ENCODE measurements around the gene PGLYRP2.
A peak's percentile ranks its signal among the peaks of the same experiment; 100 is the strongest.

The PGLYRP2 gene

GRCh38 chr19:15453906-15454860 lies 25.1 kb downstream of the PGLYRP2 start:
- DNase-seq = no peak

GRCh38 chr19:15453091-15453578 lies 26.2 kb downstream of the PGLYRP2 start:
- DNase-seq = no peak

GRCh38 chr19:15452111-15453047 lies 26.9 kb downstream of the PGLYRP2 start:
- no peak for DNase-seq

GRCh38 chr19:15450528-15450890 lies 28.8 kb downstream of the PGLYRP2 start:
- no peak for DNase-seq

GRCh38 chr19:15449620-15450527 lies 29.4 kb downstream of the PGLYRP2 start, which contains the start of gene WIZ:
Gene WIZ, minus strand, starts transcription at chr19:15449956. Its CDS starts 1,649 bp downstream, at chr19:15448307.
- DNase-seq = peak; percentile 85 to 89

GRCh38 chr19:15448778-15449619 lies 30.3 kb downstream of the PGLYRP2 start:
- no peak for DNase-seq

- no peak for DNase-seq
These were observed 31.1 kb downstream of the PGLYRP2 start for GRCh38 chr19:15448044-15448777.

- no peak for DNase-seq
These were observed 32.2 kb downstream of the PGLYRP2 start for GRCh38 chr19:15447057-15447456.

GRCh38 chr19:15445807-15446376 lies 33.4 kb downstream of the PGLYRP2 start:
- no peak for DNase-seq

- no peak for DNase-seq
These were observed 34.1 kb downstream of the PGLYRP2 start for GRCh38 chr19:15445227-15445605.

- no peak for DNase-seq
These were observed 34.6 kb downstream of the PGLYRP2 start for GRCh38 chr19:15444505-15445226.

GRCh38 chr19:15443838-15444237 lies 35.5 kb downstream of the PGLYRP2 start:
- DNase-seq = no peak

GRCh38 chr19:15443325-15443724 lies 36.0 kb downstream of the PGLYRP2 start:
- DNase-seq = no peak

- DNase-seq = no peak
These were observed 37.0 kb downstream of the PGLYRP2 start for GRCh38 chr19:15442142-15442920.

- DNase-seq = no peak
These were observed 38.0 kb downstream of the PGLYRP2 start for GRCh38 chr19:15441317-15441716.

- DNase-seq = no peak
These were observed 39.3 kb downstream of the PGLYRP2 start for GRCh38 chr19:15439821-15440641.

- DNase-seq = no peak
These were observed 40.1 kb downstream of the PGLYRP2 start for GRCh38 chr19:15439078-15439799.
